HepG2 (cell line): ENCODE data around the gene TMEM258. TPM values are rescaled to one million over a fixed set of nuclear protein-coding genes. Genes with fewer than 3 reads are reported as not detected.

Experiments
- HES4 ChIP-seq: sonication (generic); formaldehyde crosslinking; IDR thresholded peaks from 2 replicates; pipeline ENCODE4 v1.9.0; 2021; ENCODE audit warnings: mild to moderate bottlenecking, missing genetic modification reagents, borderline replicate concordance
- NR2F1 ChIP-seq, 2 experiments: fragments of 450-650 bp in 1 of 2; formaldehyde crosslinking in 1 of 2; IDR thresholded peaks; 2 replicates each; pipeline versions ENCODE4 v1.5.0 to v1.6.1; 2016 to 2020; ENCODE audit warnings: mild to moderate bottlenecking in 1 of 2, missing compliant biosample characterization in 1 of 2, missing genetic modification reagents in 1 of 2, moderate library complexity in 1 of 2
- PHF20 ChIP-seq: sonication (generic); formaldehyde crosslinking; IDR thresholded peaks from 2 replicates; pipeline ENCODE4 v1.5.0; 2020; ENCODE audit warnings: mild to moderate bottlenecking, missing genetic modification reagents
- WIZ ChIP-seq: sonication (generic); formaldehyde crosslinking; IDR thresholded peaks from 2 replicates; pipeline ENCODE4 v1.5.1; 2020; ENCODE audit warnings: mild to moderate bottlenecking, missing genetic modification reagents
- ZNF101 ChIP-seq: sonication (generic); formaldehyde crosslinking; IDR thresholded peaks from 2 replicates; pipeline ENCODE4 v1.4.0; 2020; ENCODE audit warnings: mild to moderate bottlenecking, low read depth, missing genetic modification reagents, borderline replicate concordance
- ZNF350 ChIP-seq: sonication (generic); formaldehyde crosslinking; IDR thresholded peaks from 2 replicates; pipeline ENCODE4 v1.4.0; 2020; ENCODE audit warnings: mild to moderate bottlenecking, low read depth, missing genetic modification reagents, borderline replicate concordance
- ZNF446 ChIP-seq: sonication (generic); formaldehyde crosslinking; IDR thresholded peaks from 2 replicates; pipeline ENCODE4 v1.5.0; 2020; ENCODE audit warnings: mild to moderate bottlenecking, missing genetic modification reagents
- polyA plus RNA-seq, 8 experiments: library from polyadenylated mRNA; depleted of rRNA in 3 of 8; stranded (reverse) in 7 of 8; unstranded in 1 of 8; fragments of >200 nt; fragmentation: Illumina TruSeq in 4 of 8; extraction: Trizol in 4 of 8; gene quantifications; 2 replicates each; pipeline versions ENCODE4 v1.2.1 to v1.2.3, GENCODE V29; 2011 to 2016; ENCODE audit warnings: low read depth in 4 of 8, missing spikeins in 1 of 8, mixed read lengths in 1 of 8; ENCODE audit not compliant: insufficient read depth in 1 of 8
- total RNA-seq, 5 experiments: library from RNA; depleted of rRNA; stranded (reverse); fragments of >200 nt; fragmentation: Illumina TruSeq; extraction: Trizol; gene quantifications; 2 replicates each; pipeline ENCODE4 v1.2.3, GENCODE V29; 2016; ENCODE audit warnings: low read depth in 1 of 5
- TF ChIP-seq, protein P1 (sequence below): sonication (generic); formaldehyde crosslinking; IDR thresholded peaks from 2 replicates; pipeline ENCODE4 v1.4.0; 2020; ENCODE audit warnings: mild to moderate bottlenecking, missing genetic modification reagents, borderline replicate concordance
- TF ChIP-seq, protein P2 (sequence below): fragments of 450-650 bp; IDR thresholded peaks from 2 replicates; pipeline ENCODE4 v1.6.1; 2017; ENCODE audit warnings: mild to moderate bottlenecking
- TF ChIP-seq, protein P3 (sequence below): sonication (generic); formaldehyde crosslinking; IDR thresholded peaks from 2 replicates; pipeline ENCODE4 v1.4.0; 2020; ENCODE audit warnings: missing genetic modification reagents
- TF ChIP-seq, protein P4 (sequence below): sonication (generic); formaldehyde crosslinking; IDR thresholded peaks from 2 replicates; pipeline ENCODE4 v1.9.0; 2021; ENCODE audit warnings: missing genetic modification reagents, borderline replicate concordance
- TF ChIP-seq, protein P5 (sequence below): IDR thresholded peaks from 2 replicates; pipeline ENCODE4 v1.6.1; 2012; ENCODE audit warnings: low read depth, low read length, improper control_type of control experiment

Gene TMEM258
- total and polyA plus RNA-seq, 2 of the 13 experiments (the other 11 are each of a cell fraction or from before 2014, with no cell fraction given), result 175 to 424 TPM

DNA sequence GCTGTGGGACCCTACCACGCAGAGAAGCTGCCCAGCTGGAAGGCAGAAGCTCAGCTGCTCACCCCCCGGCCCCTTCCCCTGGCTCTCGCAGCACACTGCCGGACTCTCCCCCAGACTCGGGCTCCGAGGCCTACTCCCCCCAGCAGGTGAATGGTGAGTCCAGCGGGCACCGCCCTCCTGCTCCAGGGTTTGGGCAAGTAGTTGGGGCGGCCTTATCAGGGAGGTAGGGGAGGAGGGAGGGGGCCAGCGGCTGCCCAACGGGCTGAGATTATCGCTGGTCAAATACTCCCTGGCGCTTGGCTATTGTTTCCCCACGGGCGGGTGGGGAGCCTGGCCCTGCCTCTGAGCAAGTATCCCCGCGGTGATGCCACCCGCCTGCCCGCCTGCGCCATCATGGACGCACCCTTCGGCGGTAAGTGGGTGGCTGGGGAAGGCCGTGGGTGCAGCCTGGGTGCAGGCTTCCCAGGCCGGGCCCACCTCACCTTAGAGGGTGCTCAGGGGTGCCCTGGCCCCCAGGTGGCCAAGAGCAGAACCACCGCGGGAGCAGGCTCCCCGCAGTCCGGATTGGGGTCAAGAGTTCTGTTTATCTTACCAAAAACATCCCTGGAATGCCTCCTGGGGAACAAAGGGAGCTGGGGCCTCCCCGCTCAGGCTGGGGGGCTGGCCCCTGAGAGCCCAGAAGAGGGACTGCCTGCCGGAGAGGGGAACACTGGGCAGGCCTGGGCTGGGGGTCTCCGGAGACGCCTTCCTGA is 23.1 kb downstream of the TMEM258 start (continued):
- TF ChIP-seq ZNF446, result 0 out of 2 replicates have a peak, but pooled peaks have one; percentile 52
- TF ChIP-seq, protein P1, sequence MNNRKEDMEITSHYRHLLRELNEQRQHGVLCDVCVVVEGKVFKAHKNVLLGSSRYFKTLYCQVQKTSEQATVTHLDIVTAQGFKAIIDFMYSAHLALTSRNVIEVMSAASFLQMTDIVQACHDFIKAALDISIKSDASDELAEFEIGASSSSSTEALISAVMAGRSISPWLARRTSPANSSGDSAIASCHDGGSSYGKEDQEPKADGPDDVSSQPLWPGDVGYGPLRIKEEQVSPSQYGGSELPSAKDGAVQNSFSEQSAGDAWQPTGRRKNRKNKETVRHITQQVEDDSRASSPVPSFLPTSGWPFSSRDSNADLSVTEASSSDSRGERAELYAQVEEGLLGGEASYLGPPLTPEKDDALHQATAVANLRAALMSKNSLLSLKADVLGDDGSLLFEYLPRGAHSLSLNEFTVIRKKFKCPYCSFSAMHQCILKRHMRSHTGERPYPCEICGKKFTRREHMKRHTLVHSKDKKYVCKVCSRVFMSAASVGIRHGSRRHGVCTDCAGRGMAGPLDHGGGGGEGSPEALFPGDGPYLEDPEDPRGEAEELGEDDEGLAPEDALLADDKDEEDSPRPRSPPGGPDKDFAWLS, result peak; percentile 78; the same call in 1 of the 2 replicates
- no peak for TF ChIP-seq HES4 (CRISPR knock-in tag)
- TF ChIP-seq, protein P2, sequence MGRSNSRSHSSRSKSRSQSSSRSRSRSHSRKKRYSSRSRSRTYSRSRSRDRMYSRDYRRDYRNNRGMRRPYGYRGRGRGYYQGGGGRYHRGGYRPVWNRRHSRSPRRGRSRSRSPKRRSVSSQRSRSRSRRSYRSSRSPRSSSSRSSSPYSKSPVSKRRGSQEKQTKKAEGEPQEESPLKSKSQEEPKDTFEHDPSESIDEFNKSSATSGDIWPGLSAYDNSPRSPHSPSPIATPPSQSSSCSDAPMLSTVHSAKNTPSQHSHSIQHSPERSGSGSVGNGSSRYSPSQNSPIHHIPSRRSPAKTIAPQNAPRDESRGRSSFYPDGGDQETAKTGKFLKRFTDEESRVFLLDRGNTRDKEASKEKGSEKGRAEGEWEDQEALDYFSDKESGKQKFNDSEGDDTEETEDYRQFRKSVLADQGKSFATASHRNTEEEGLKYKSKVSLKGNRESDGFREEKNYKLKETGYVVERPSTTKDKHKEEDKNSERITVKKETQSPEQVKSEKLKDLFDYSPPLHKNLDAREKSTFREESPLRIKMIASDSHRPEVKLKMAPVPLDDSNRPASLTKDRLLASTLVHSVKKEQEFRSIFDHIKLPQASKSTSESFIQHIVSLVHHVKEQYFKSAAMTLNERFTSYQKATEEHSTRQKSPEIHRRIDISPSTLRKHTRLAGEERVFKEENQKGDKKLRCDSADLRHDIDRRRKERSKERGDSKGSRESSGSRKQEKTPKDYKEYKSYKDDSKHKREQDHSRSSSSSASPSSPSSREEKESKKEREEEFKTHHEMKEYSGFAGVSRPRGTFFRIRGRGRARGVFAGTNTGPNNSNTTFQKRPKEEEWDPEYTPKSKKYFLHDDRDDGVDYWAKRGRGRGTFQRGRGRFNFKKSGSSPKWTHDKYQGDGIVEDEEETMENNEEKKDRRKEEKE, result no peak
- TF ChIP-seq NR2F1 (CRISPR knock-in tag; IDR thresholded peaks at IDR 0.05), result peak in 1 of 2 experiments; percentile 82; a peak in 3 of 4 replicates
- TF ChIP-seq, protein P3, sequence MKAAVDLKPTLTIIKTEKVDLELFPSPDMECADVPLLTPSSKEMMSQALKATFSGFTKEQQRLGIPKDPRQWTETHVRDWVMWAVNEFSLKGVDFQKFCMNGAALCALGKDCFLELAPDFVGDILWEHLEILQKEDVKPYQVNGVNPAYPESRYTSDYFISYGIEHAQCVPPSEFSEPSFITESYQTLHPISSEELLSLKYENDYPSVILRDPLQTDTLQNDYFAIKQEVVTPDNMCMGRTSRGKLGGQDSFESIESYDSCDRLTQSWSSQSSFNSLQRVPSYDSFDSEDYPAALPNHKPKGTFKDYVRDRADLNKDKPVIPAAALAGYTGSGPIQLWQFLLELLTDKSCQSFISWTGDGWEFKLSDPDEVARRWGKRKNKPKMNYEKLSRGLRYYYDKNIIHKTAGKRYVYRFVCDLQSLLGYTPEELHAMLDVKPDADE (CRISPR knock-in tag), result no peak
- TF ChIP-seq, protein P4, sequence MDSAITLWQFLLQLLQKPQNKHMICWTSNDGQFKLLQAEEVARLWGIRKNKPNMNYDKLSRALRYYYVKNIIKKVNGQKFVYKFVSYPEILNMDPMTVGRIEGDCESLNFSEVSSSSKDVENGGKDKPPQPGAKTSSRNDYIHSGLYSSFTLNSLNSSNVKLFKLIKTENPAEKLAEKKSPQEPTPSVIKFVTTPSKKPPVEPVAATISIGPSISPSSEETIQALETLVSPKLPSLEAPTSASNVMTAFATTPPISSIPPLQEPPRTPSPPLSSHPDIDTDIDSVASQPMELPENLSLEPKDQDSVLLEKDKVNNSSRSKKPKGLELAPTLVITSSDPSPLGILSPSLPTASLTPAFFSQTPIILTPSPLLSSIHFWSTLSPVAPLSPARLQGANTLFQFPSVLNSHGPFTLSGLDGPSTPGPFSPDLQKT (CRISPR knock-in tag), result no peak
- TF ChIP-seq, protein P5, sequence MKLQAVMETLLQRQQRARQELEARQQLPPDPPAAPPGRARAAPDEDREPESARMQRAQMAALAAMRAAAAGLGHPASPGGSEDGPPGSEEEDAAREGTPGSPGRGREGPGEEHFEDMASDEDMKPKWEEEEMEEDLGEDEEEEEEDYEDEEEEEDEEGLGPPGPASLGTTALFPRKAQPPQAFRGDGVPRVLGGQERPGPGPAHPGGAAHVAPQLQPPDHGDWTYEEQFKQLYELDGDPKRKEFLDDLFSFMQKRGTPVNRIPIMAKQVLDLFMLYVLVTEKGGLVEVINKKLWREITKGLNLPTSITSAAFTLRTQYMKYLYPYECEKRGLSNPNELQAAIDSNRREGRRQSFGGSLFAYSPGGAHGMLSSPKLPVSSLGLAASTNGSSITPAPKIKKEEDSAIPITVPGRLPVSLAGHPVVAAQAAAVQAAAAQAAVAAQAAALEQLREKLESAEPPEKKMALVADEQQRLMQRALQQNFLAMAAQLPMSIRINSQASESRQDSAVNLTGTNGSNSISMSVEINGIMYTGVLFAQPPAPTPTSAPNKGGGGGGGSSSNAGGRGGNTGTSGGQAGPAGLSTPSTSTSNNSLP, result no peak
- TF ChIP-seq PHF20 (CRISPR knock-in tag), result 0 out of 2 replicates have a peak, but pooled peaks have one; percentile 36
- 0 out of 2 replicates have a peak, but pooled peaks have one; percentile 28 for TF ChIP-seq ZNF101
- TF ChIP-seq ZNF350 (CRISPR knock-in tag), result peak; percentile 79; the same call in 1 of the 2 replicates
- TF ChIP-seq WIZ (CRISPR knock-in tag), result no peak
